NCI-H510A treated with DMSO at 0.1 percent for 48 hours (cell line): ENCODE measurements around the gene NPPA.

Experiments
- DNase-seq: peaks from one replicate; lab custom pipeline; 2025; lab: John Stamatoyannopoulos, UW

The NPPA gene

GRCh38 chr1:11807133-11807532 lies 40.5 kb downstream of the NPPA start:
- no peak for DNase-seq

- no peak for DNase-seq
Observed at GRCh38 chr1:11806307-11806936, 41.2 kb downstream of the NPPA start.

GRCh38 chr1:11805422-11806306 lies 41.9 kb downstream of the NPPA start, which contains the start of the genes CLCN6 and MTHFR:
CLCN6 (plus strand) TSS chr1:11806191; CDS start chr1:11806263, 72 bp downstream.
MTHFR (minus strand) TSS chr1:11805964; CDS start chr1:11803116, 2,848 bp downstream.
- peak; percentile 99 for DNase-seq

GRCh38 chr1:11804666-11805421 lies 42.7 kb downstream of the NPPA start:
- peak; percentile 68 for DNase-seq

GRCh38 chr1:11803924-11804665 lies 43.5 kb downstream of the NPPA start:
- DNase-seq: peak; percentile 27

GRCh38 chr1:11802973-11803885 lies 44.4 kb downstream of the NPPA start:
- peak; percentile 99 for DNase-seq

- no peak for DNase-seq
Observed at GRCh38 chr1:11802616-11802972, 45.0 kb downstream of the NPPA start.

- no peak for DNase-seq
Observed at GRCh38 chr1:11800756-11801433, 46.7 kb downstream of the NPPA start.

GRCh38 chr1:11800391-11800755 lies 47.2 kb downstream of the NPPA start:
- no peak for DNase-seq

- no peak for DNase-seq
Observed at GRCh38 chr1:11799896-11800295, 47.7 kb downstream of the NPPA start.

GRCh38 chr1:11799099-11799498 lies 48.5 kb downstream of the NPPA start:
- no peak for DNase-seq

GRCh38 chr1:11797525-11798216 lies 49.9 kb downstream of the NPPA start:
- no peak for DNase-seq

GRCh38 chr1:11796036-11796828 lies 51.4 kb downstream of the NPPA start:
- no peak for DNase-seq
